NCI-H2029 treated with DMSO at 0.1 percent for 48 hours (cell line): ENCODE measurements around the gene S100A3.

Experiments used
- DNase-seq: peaks from one replicate; lab custom pipeline; 2025; lab: John Stamatoyannopoulos, UW

S100A3 gene

GRCh38 chr1:153509729-153510354 lies 39.2 kb downstream of the S100A3 start:
- no peak for DNase-seq

GRCh38 chr1:153509036-153509435 lies 40.0 kb downstream of the S100A3 start:
- DNase-seq: no peak

- no peak for DNase-seq
Observed at GRCh38 chr1:153507926-153508583, 41.0 kb downstream of the S100A3 start.

- no peak for DNase-seq
Observed at GRCh38 chr1:153506831-153507413, 42.1 kb downstream of the S100A3 start.

GRCh38 chr1:153506386-153506785 lies 42.7 kb downstream of the S100A3 start:
- no peak for DNase-seq

- no peak for DNase-seq
Observed at GRCh38 chr1:153505576-153505975, 43.5 kb downstream of the S100A3 start.

GRCh38 chr1:153503766-153504165 lies 45.3 kb downstream of the S100A3 start:
- DNase-seq: no peak

GRCh38 chr1:153498746-153499145 lies 50.3 kb downstream of the S100A3 start:
- no peak for DNase-seq
